ENCODE measurements around the gene WDR59. TPM values are rescaled to one million over a fixed set of nuclear protein-coding genes. Genes with fewer than 3 reads are reported as not detected.

Gene WDR59
- 10 to 100 TPM; 51.2 to 60.1 TPM for total RNA-seq
- polyA plus RNA-seq: 10 to 100 TPM; 11.2 to 12.8 TPM
- long read RNA-seq, donor 1, full-length matches to known transcripts: 1 of 1 reads
- long read RNA-seq, donor 1, partial matches to known transcripts: 0 of 1 reads
- long read RNA-seq, donor 1, other reads (novel, unspliced or antisense): 0 of 1 reads
- long read RNA-seq, donor 2: 0 reads
- long read RNA-seq, donor 3, partial matches to known transcripts: 7 of 23 reads
- long read RNA-seq, donor 3, other reads (novel, unspliced or antisense): 14 of 23 reads
- long read RNA-seq, donor 4, partial matches to known transcripts: 0 of 3 reads
- long read RNA-seq, donor 4, other reads (novel, unspliced or antisense): 0 of 3 reads
- long read RNA-seq, donor 5, full-length matches to known transcripts: 4 of 4 reads
- long read RNA-seq, donor 5, partial matches to known transcripts: 0 of 4 reads
- long read RNA-seq, donor 5, other reads (novel, unspliced or antisense): 0 of 4 reads

GRCh38 chr16:74984529-74985296 is at the start of gene WDR59:
WDR59 (minus strand) TSS chr16:74985123; CDS start chr16:74985017, 106 bp downstream.
- peak within 1 kb of the TSS; percentile 98 for H3K4me3 ChIP-seq
- no peaks in the 10 kb centered on the region for H3K9me3 ChIP-seq (ENCODE audit: control insufficient read depth in 4 of 4, insufficient read depth in 3 of 4, low read length in 3 of 4)
- ATAC-seq (ENCODE audit: insufficient read depth, low FRiP score) (peak; percentile 100), DNase-seq (peak; percentile 99 to 100 (median 100))
- peak within 1 kb of the TSS; percentile 29 to 71 for H3K27ac ChIP-seq (ENCODE audit: low read depth in 1 of 2, low read length in 1 of 2)
- H3K9ac ChIP-seq (ENCODE audit: insufficient read depth in 1 of 2, low read length in 2 of 2): peak within 1 kb of the TSS; percentile 86 to 90
- no peaks in the 10 kb centered on the region for H3K27me3 ChIP-seq (ENCODE audit: control insufficient read depth in 3 of 3, insufficient read depth in 3 of 3, low read length in 2 of 3)
- 1% methylated on average over 47 to 68 of the region's 68 CpGs for WGBS, 2 donors
- TF ChIP-seq CTCF (IDR thresholded peaks at IDR 0.05; ENCODE audit: control extremely low read depth, extremely low read depth): no peak
- H3K36me3 ChIP-seq (ENCODE audit: control insufficient read depth in 4 of 4, insufficient read depth in 4 of 4, low read length in 4 of 4): peaks cover 0 to 4% (median 0%) of the 10 kb centered on the region in 4 donors
- peaks cover 0 to 7% (median 0%) of the 10 kb centered on the region in 5 donors for H3K4me1 ChIP-seq (ENCODE audit: control insufficient read depth in 5 of 5, insufficient read depth in 5 of 5, low read length in 5 of 5)

GRCh38 chr16:75032655-75033054 is 47.7 kb upstream of the WDR59 start:
- Histone ChIP-seq H3K9ac (ENCODE audit: insufficient read depth in 1 of 2, low read length in 2 of 2) (no peak overlapping the region), H3K36me3 (ENCODE audit: control insufficient read depth in 4 of 4, insufficient read depth in 4 of 4, low read length in 4 of 4) (peaks cover 0 to 7% (median 2%) of the 10 kb centered on the region in 4 donors), H3K27ac (ENCODE audit: low read depth in 1 of 2, low read length in 1 of 2) (no peak overlapping the region), H3K4me1 (ENCODE audit: control insufficient read depth in 5 of 5, insufficient read depth in 5 of 5, low read length in 5 of 5) (peaks cover 0 to 3% (median 0%) of the 10 kb centered on the region in 5 donors), H3K27me3 (ENCODE audit: control insufficient read depth in 3 of 3, insufficient read depth in 3 of 3, low read length in 2 of 3) (no peaks in the 10 kb centered on the region), H3K9me3 (ENCODE audit: control insufficient read depth in 4 of 4, insufficient read depth in 3 of 4, low read length in 3 of 4) (peaks cover 0 to 3% (median 0%) of the 10 kb centered on the region in 4 donors), H3K4me3 (no peak overlapping the region)
- DNase-seq: no peak
- no peak for TF ChIP-seq CTCF (IDR thresholded peaks at IDR 0.05; ENCODE audit: control extremely low read depth, extremely low read depth)
- no peak for ATAC-seq (ENCODE audit: insufficient read depth, low FRiP score)

GRCh38 chr16:75029854-75030253 is 44.9 kb upstream of the WDR59 start:
- Histone ChIP-seq H3K27ac (ENCODE audit: low read depth in 1 of 2, low read length in 1 of 2) (no peak overlapping the region), H3K9ac (ENCODE audit: insufficient read depth in 1 of 2, low read length in 2 of 2) (no peak overlapping the region), H3K36me3 (ENCODE audit: control insufficient read depth in 4 of 4, insufficient read depth in 4 of 4, low read length in 4 of 4) (no peaks in the 10 kb centered on the region), H3K4me3 (no peak overlapping the region), H3K9me3 (ENCODE audit: control insufficient read depth in 4 of 4, insufficient read depth in 3 of 4, low read length in 3 of 4) (no peaks in the 10 kb centered on the region), H3K4me1 (ENCODE audit: control insufficient read depth in 5 of 5, insufficient read depth in 5 of 5, low read length in 5 of 5) (peaks cover 0 to 13% (median 5%) of the 10 kb centered on the region in 5 donors), H3K27me3 (ENCODE audit: control insufficient read depth in 3 of 3, insufficient read depth in 3 of 3, low read length in 2 of 3) (no peaks in the 10 kb centered on the region)
- no peak for ATAC-seq (ENCODE audit: insufficient read depth, low FRiP score)
- TF ChIP-seq CTCF (IDR thresholded peaks at IDR 0.05; ENCODE audit: control extremely low read depth, extremely low read depth): no peak
- no peak for DNase-seq
